Breast epithelium (tissue), 4 donors: ENCODE data around the gene CCDC152. TPM values are rescaled to one million over a fixed set of nuclear protein-coding genes. Genes with fewer than 3 reads are reported as not detected.
A peak's percentile ranks its signal among the peaks of the same experiment; 100 is the strongest.

ENCODE experiments used
- DNase-seq, 2 donors: peaks; one replicate each; pipeline ENCODE4 v3.0.0-alpha.2; 2019; ENCODE audit warnings: low spot score in 2 of 2
- H3K27ac ChIP-seq, 2 donors: fragments of 200-600 bp; sonication (generic) in 1 of 2; one replicate each; pipeline ENCODE4 v1.5.1; 2016 to 2019; ENCODE audit warnings: mild to moderate bottlenecking in 1 of 2
- H3K27me3 ChIP-seq, 2 donors: fragments of 200-600 bp; sonication (generic) in 1 of 2; one replicate each; pipeline versions ENCODE4 v1.5.1 to v1.6.0; 2017 to 2019; ENCODE audit warnings: control low read depth in 1 of 2, mild to moderate bottlenecking in 1 of 2
- H3K36me3 ChIP-seq: fragments of 200-600 bp; one replicate; pipeline ENCODE4 v1.5.1; 2019
- H3K4me1 ChIP-seq, 2 donors: fragments of 200-600 bp; sonication (generic); one replicate each; pipeline ENCODE4 v1.5.1; 2016 to 2019; ENCODE audit warnings: control low read depth in 1 of 2
- H3K4me3 ChIP-seq, 3 donors: fragments of 200-600 bp; sonication (generic); 1 replicate in 2 of 3; 2 replicates in 1 of 3; pipeline ENCODE4 v1.5.1; 2016 to 2019; ENCODE audit warnings: mild to moderate bottlenecking in 3 of 3, moderate library complexity in 2 of 3
- H3K9me3 ChIP-seq, 2 donors: fragments of 200-600 bp; sonication (generic) in 1 of 2; one replicate each; pipeline ENCODE4 v1.5.1; 2016 to 2019; ENCODE audit warnings: control low read depth in 1 of 2
- CTCF ChIP-seq, 3 donors: fragments of 450-650 bp; IDR thresholded peaks; one replicate each; pipeline ENCODE4 v1.5.1; 2016 to 2017; ENCODE audit warnings: antibody characterized with exemption in 3 of 3, mild to moderate bottlenecking in 3 of 3, moderate library complexity in 3 of 3
- POLR2A ChIP-seq: fragments of 450-650 bp; IDR thresholded peaks from one replicate; pipeline ENCODE4 v1.6.1; 2016; ENCODE audit warnings: antibody characterized with exemption, mild to moderate bottlenecking, moderate library complexity
- POLR2AphosphoS5 ChIP-seq, 3 donors: sonication (generic); formaldehyde crosslinking; IDR thresholded peaks; one replicate each; pipeline ENCODE4 v1.6.1; 2017; ENCODE audit warnings: antibody characterized with exemption in 3 of 3
- intact Hi-C: fragments of 100-400 bp; cut with DNase I; formaldehyde crosslinking; loops from one replicate; pipeline ENCODE4 v1.15.1; 2023; ENCODE audit warnings: low total_unique reads
- total RNA-seq, 3 donors: library from RNA; depleted of rRNA; stranded (reverse); fragments of >200 nt; gene quantifications; one replicate each; pipeline ENCODE4 v1.1.0, GENCODE V29; 2016

CCDC152 gene
- total RNA-seq: 1 to 10 TPM in 1 of 3 donors, under 1 TPM in 2; 0.88 to 1.3 (median 0.96) TPM

GRCh38 chr5:42756606-42757601 lies at the start of gene CCDC152:
TSS of gene CCDC152 (plus strand) at chr5:42756818. CDS start at chr5:42759122, 2,304 bp downstream.
- no peak within 1 kb of the TSS for H3K27ac ChIP-seq
- no peak for DNase-seq
- H3K4me3 ChIP-seq: peak within 1 kb of the TSS; percentile 29 to 55 (median 38)
- no peaks in the 10 kb centered on the region for H3K36me3 ChIP-seq
- no peaks in the 10 kb centered on the region for H3K4me1 ChIP-seq
- H3K27me3 ChIP-seq: no peaks in the 10 kb centered on the region
- intact Hi-C loops: no loop called here
- TF ChIP-seq CTCF (IDR thresholded peaks at IDR 0.05): no peak
- no peak for TF ChIP-seq POLR2A
- no peak for TF ChIP-seq POLR2AphosphoS5 (IDR thresholded peaks at IDR 0.05)
- H3K9me3 ChIP-seq: no peaks in the 10 kb centered on the region

GRCh38 chr5:42715785-42716184 lies 40.8 kb upstream of the CCDC152 start:
- intact Hi-C loops: no loop called here
- no peak overlapping the region for H3K4me3 ChIP-seq

GRCh38 chr5:42718591-42718990 lies 38.0 kb upstream of the CCDC152 start:
- no peaks in the 10 kb centered on the region for H3K9me3 ChIP-seq
- H3K27ac ChIP-seq: no peak overlapping the region
- no peak for DNase-seq
- H3K27me3 ChIP-seq: no peaks in the 10 kb centered on the region
- intact Hi-C loops: no loop called here
- no peaks in the 10 kb centered on the region for H3K4me1 ChIP-seq
- H3K4me3 ChIP-seq: no peak overlapping the region
- TF ChIP-seq POLR2AphosphoS5 (IDR thresholded peaks at IDR 0.05): no peak
- no peak for TF ChIP-seq CTCF (IDR thresholded peaks at IDR 0.05)
- TF ChIP-seq POLR2A: no peak
- no peaks in the 10 kb centered on the region for H3K36me3 ChIP-seq

More at GRCh38 chr5:42715785-42716184, 40.8 kb upstream of the CCDC152 start:
- no peak for DNase-seq
- no peak overlapping the region for H3K27ac ChIP-seq
- TF ChIP-seq POLR2A: no peak
- TF ChIP-seq POLR2AphosphoS5 (IDR thresholded peaks at IDR 0.05): no peak
- no peak for TF ChIP-seq CTCF (IDR thresholded peaks at IDR 0.05)
- H3K27me3 ChIP-seq: no peaks in the 10 kb centered on the region
- H3K4me1 ChIP-seq: no peaks in the 10 kb centered on the region
- no peaks in the 10 kb centered on the region for H3K36me3 ChIP-seq
- no peaks in the 10 kb centered on the region for H3K9me3 ChIP-seq

- H3K36me3 ChIP-seq: no peaks in the 10 kb centered on the region
- intact Hi-C loops: no loop called here
- TF ChIP-seq POLR2A (no peak), CTCF (IDR thresholded peaks at IDR 0.05) (no peak), POLR2AphosphoS5 (IDR thresholded peaks at IDR 0.05) (no peak)
- no peak for DNase-seq
- H3K9me3 ChIP-seq: no peaks in the 10 kb centered on the region
- H3K4me3 ChIP-seq: no peak overlapping the region
- no peaks in the 10 kb centered on the region for H3K4me1 ChIP-seq
- no peaks in the 10 kb centered on the region for H3K27me3 ChIP-seq
- no peak overlapping the region for H3K27ac ChIP-seq
Observed at GRCh38 chr5:42719034-42719433, 37.6 kb upstream of the CCDC152 start.

GRCh38 chr5:42720251-42720650 lies 36.4 kb upstream of the CCDC152 start:
- Histone ChIP-seq H3K36me3 (no peaks in the 10 kb centered on the region), H3K4me3 (no peak overlapping the region), H3K9me3 (no peaks in the 10 kb centered on the region), H3K27me3 (no peaks in the 10 kb centered on the region), H3K27ac (no peak overlapping the region), H3K4me1 (no peaks in the 10 kb centered on the region)
- TF ChIP-seq POLR2AphosphoS5 (IDR thresholded peaks at IDR 0.05) (no peak), POLR2A (no peak), CTCF (IDR thresholded peaks at IDR 0.05) (no peak)
- intact Hi-C loops: no loop called here
- DNase-seq: no peak
